ENCODE measurements around the gene MAP3K21.
A peak's percentile ranks its signal among the peaks of the same experiment; 100 is the strongest.

MAP3K21 gene

GRCh38 chr1:233359431-233359830 is 31.9 kb downstream of the MAP3K21 start:
- DNase-seq (ENCODE audit: low read depth), result peak; percentile 42

GRCh38 chr1:233359905-233360304 is 32.4 kb downstream of the MAP3K21 start:
- DNase-seq (ENCODE audit: low read depth), result no peak

GRCh38 chr1:233360525-233361102 is 33.1 kb downstream of the MAP3K21 start:
- DNase-seq (ENCODE audit: low read depth), result no peak

GRCh38 chr1:233361876-233362275 is 34.4 kb downstream of the MAP3K21 start:
- no peak for DNase-seq (ENCODE audit: low read depth)

- no peak for DNase-seq (ENCODE audit: low read depth)
Observed at GRCh38 chr1:233362743-233363142, 35.2 kb downstream of the MAP3K21 start.

- DNase-seq (ENCODE audit: low read depth), result no peak
Observed at GRCh38 chr1:233364026-233364425, 36.5 kb downstream of the MAP3K21 start.

- DNase-seq (ENCODE audit: low read depth), result peak; percentile 11
Observed at GRCh38 chr1:233364695-233365539, 37.4 kb downstream of the MAP3K21 start.

GRCh38 chr1:233366575-233366974 is 39.1 kb downstream of the MAP3K21 start:
- DNase-seq (ENCODE audit: low read depth), result no peak

- DNase-seq (ENCODE audit: low read depth), result no peak
Observed at GRCh38 chr1:233367057-233367803, 39.7 kb downstream of the MAP3K21 start.

GRCh38 chr1:233368106-233368788 is 40.7 kb downstream of the MAP3K21 start:
- DNase-seq (ENCODE audit: low read depth), result peak; percentile 61

- no peak for DNase-seq (ENCODE audit: low read depth)
Observed at GRCh38 chr1:233368789-233369130, 41.2 kb downstream of the MAP3K21 start.

- no peak for DNase-seq (ENCODE audit: low read depth)
Observed at GRCh38 chr1:233372218-233373120, 44.9 kb downstream of the MAP3K21 start.

GRCh38 chr1:233373226-233373625 is 45.7 kb downstream of the MAP3K21 start:
- no peak for DNase-seq (ENCODE audit: low read depth)

GRCh38 chr1:233375653-233376052 is 48.1 kb downstream of the MAP3K21 start:
- DNase-seq (ENCODE audit: low read depth), result no peak

- no peak for DNase-seq (ENCODE audit: low read depth)
Observed at GRCh38 chr1:233376382-233377110, 49.0 kb downstream of the MAP3K21 start.

- DNase-seq (ENCODE audit: low read depth), result no peak
Observed at GRCh38 chr1:233379869-233380438, 52.4 kb downstream of the MAP3K21 start.

- DNase-seq (ENCODE audit: low read depth), result no peak
Observed at GRCh38 chr1:233381806-233382205, 54.3 kb downstream of the MAP3K21 start.

- no peak for DNase-seq (ENCODE audit: low read depth)
Observed at GRCh38 chr1:233383984-233384383, 56.5 kb downstream of the MAP3K21 start.

GRCh38 chr1:233386336-233386735 is 58.8 kb downstream of the MAP3K21 start:
- DNase-seq (ENCODE audit: low read depth), result no peak

- DNase-seq (ENCODE audit: low read depth), result no peak
Observed at GRCh38 chr1:233387585-233387984, 60.1 kb downstream of the MAP3K21 start.
